Keratinocyte (primary cell): ENCODE results near the gene JMJD7. TPM values are rescaled to one million over a fixed set of nuclear protein-coding genes. Genes with fewer than 3 reads are reported as not detected.

Experiments
- DNase-seq: peaks from one replicate; pipeline ENCODE4 v3.0.0-alpha.2; 2011; ENCODE audit warnings: low read depth, missing footprints, low spot score
- FAIRE-seq: peaks from 2 replicates; lab custom pipeline; 2011; peaks lifted over from hg19 to GRCh38; lab: Jason Lieb, UNC
- H2AFZ ChIP-seq: 2 replicates; pipeline ENCODE4 v1.6.0; 2012; ENCODE audit warnings: low read length, control low read depth, inconsistent platforms; ENCODE audit not compliant: control insufficient read depth
- H3K27ac ChIP-seq: 2 replicates; pipeline ENCODE4 v1.5.1; 2011; ENCODE audit warnings: low read length; ENCODE audit not compliant: control insufficient read depth, insufficient read depth
- H3K27me3 ChIP-seq: 3 replicates; pipeline ENCODE4 v1.6.0; 2011; ENCODE audit warnings: low read length; ENCODE audit not compliant: control insufficient read depth, insufficient read depth; ENCODE audit errors: extremely low read depth
- H3K36me3 ChIP-seq, 2 experiments: 2 replicates in 1 of 2; 3 replicates in 1 of 2; pipeline ENCODE4 v1.5.1; 2011; ENCODE audit warnings: low read length in 2 of 2, mild to moderate bottlenecking in 1 of 2; ENCODE audit not compliant: control insufficient read depth in 2 of 2, insufficient read depth in 2 of 2; ENCODE audit errors: extremely low read depth in 1 of 2
- H3K4me1 ChIP-seq: 3 replicates; pipeline ENCODE4 v1.5.1; 2011; ENCODE audit warnings: low read length; ENCODE audit not compliant: control insufficient read depth, insufficient read depth; ENCODE audit errors: extremely low read depth
- H3K4me2 ChIP-seq: 3 replicates; pipeline ENCODE4 v1.6.0; 2011; ENCODE audit warnings: low read depth, low read length; ENCODE audit not compliant: control insufficient read depth, insufficient read depth; ENCODE audit errors: extremely low read depth
- H3K4me3 ChIP-seq, 3 experiments: fragments of 200-600 bp in 1 of 3; sonication (generic) in 1 of 3; 2 replicates in 2 of 3; 3 replicates in 1 of 3; pipeline ENCODE4 v1.5.1; 2011 to 2016; ENCODE audit warnings: low read length in 3 of 3, mild to moderate bottlenecking in 3 of 3, control low read depth in 2 of 3, inconsistent platforms in 1 of 3, low read depth in 1 of 3, mixed read lengths in 1 of 3, mixed run types in 1 of 3, moderate library complexity in 1 of 3; ENCODE audit not compliant: control insufficient read depth in 2 of 3, insufficient read depth in 2 of 3; ENCODE audit errors: extremely low read depth in 1 of 3
- H3K79me2 ChIP-seq: 2 replicates; pipeline ENCODE4 v1.6.0; 2012; ENCODE audit warnings: low read length; ENCODE audit not compliant: control insufficient read depth, insufficient read depth
- H3K9ac ChIP-seq: 3 replicates; pipeline ENCODE4 v1.6.0; 2011; ENCODE audit warnings: low read length; ENCODE audit not compliant: control insufficient read depth, insufficient read depth; ENCODE audit errors: extremely low read depth
- H3K9me1 ChIP-seq: 3 replicates; pipeline ENCODE4 v1.6.0; 2011; ENCODE audit warnings: low read length; ENCODE audit not compliant: control insufficient read depth, insufficient read depth; ENCODE audit errors: extremely low read depth
- H3K9me3 ChIP-seq: 2 replicates; pipeline ENCODE4 v1.5.1; 2012; ENCODE audit warnings: low read depth, low read length; ENCODE audit not compliant: control insufficient read depth
- H4K20me1 ChIP-seq: 3 replicates; pipeline ENCODE4 v1.6.0; 2011; ENCODE audit warnings: low read length; ENCODE audit not compliant: control insufficient read depth, insufficient read depth; ENCODE audit errors: extremely low read depth
- CTCF ChIP-seq, 3 experiments: IDR thresholded peaks in 1 of 3; conservative IDR thresholded peaks in 1 of 3; optimal IDR thresholded peaks in 1 of 3; 2 replicates in 2 of 3; 3 replicates in 1 of 3; pipeline versions ENCODE3 to v1.5.1; 2011; ENCODE audit warnings: low read length in 3 of 3, mild to moderate bottlenecking in 3 of 3, moderate library complexity in 2 of 3, control low read depth in 1 of 3, inconsistent platforms in 1 of 3; ENCODE audit not compliant: insufficient read depth in 2 of 3; ENCODE audit errors: extremely low read depth in 1 of 3
- EZH2 ChIP-seq: IDR thresholded peaks from one replicate; pipeline ENCODE4 v1.6.1; 2012; ENCODE audit warnings: inconsistent platforms, mild to moderate bottlenecking, low read length, moderate library complexity
- dilution Hi-C: fragments of 300-500 bp; cut with MboI; formaldehyde crosslinking; loops from one replicate; pipeline ENCODE4 v1.7.0; 2020; ENCODE audit warnings: low sequenced_read_pairs; ENCODE audit not compliant: extremely low pct_ligation_motif_present
- polyA plus RNA-seq, 5 experiments: library from polyadenylated mRNA; depleted of rRNA in 3 of 5; stranded (reverse) in 3 of 5; stranded (forward) in 1 of 5; unstranded in 1 of 5; fragments of >200 nt; gene quantifications; 1 replicate in 1 of 5; 2 replicates in 3 of 5; 3 replicates in 1 of 5; pipeline versions ENCODE4 v1.2.1 to v1.2.3, GENCODE V29; 2011 to 2012; ENCODE audit warnings: missing spikeins in 2 of 5, low read depth in 1 of 5, low replicate concordance in 1 of 5

The JMJD7 gene
- polyA plus RNA-seq, 1 donor (not counting 4 experiments of a cell fraction or from before 2014, with no cell fraction given): 8.2 TPM

GRCh38 chr15:41877631-41878354 lies 49.9 kb downstream of the JMJD7 start:
- Histone ChIP-seq H3K36me3 (no peaks in the 10 kb centered on the region), H3K27ac (no peak overlapping the region), H3K27me3 (peaks cover 27% of the 10 kb centered on the region), H3K4me1 (peaks cover 7% of the 10 kb centered on the region), H2AFZ (no peak overlapping the region), H3K4me3 (no peak overlapping the region), H3K9me1 (no peaks in the 10 kb centered on the region), H4K20me1 (no peaks in the 10 kb centered on the region), H3K9ac (no peak overlapping the region), H3K79me2 (no peaks in the 10 kb centered on the region), H3K9me3 (no peaks in the 10 kb centered on the region), H3K4me2 (no peak overlapping the region)
- TF ChIP-seq CTCF (optimal IDR thresholded peaks at IDR 0.05 in 1 of 3, IDR thresholded peaks at IDR 0.05 in 1 of 3, conservative IDR thresholded peaks at IDR 0.05 in 1 of 3; ENCODE audit: extremely low read depth in 1 of 3, insufficient read depth in 2 of 3, low read length in 3 of 3) (no peak), EZH2 (no peak)
- DNase-seq: no peak
- FAIRE-seq: no peak
- dilution Hi-C loops: no loop called here

GRCh38 chr15:41878355-41878699 lies 50.4 kb downstream of the JMJD7 start:
- H3K36me3 ChIP-seq: no peaks in the 10 kb centered on the region
- H3K9ac ChIP-seq: no peak overlapping the region

More at GRCh38 chr15:41878355-41878699, 50.4 kb downstream of the JMJD7 start:
- dilution Hi-C loops: no loop called here
- Histone ChIP-seq H3K9me3 (no peaks in the 10 kb centered on the region), H2AFZ (no peak overlapping the region), H3K27me3 (peaks cover 27% of the 10 kb centered on the region), H3K4me1 (peaks cover 7% of the 10 kb centered on the region), H3K27ac (no peak overlapping the region), H3K4me3 (no peak overlapping the region), H4K20me1 (no peaks in the 10 kb centered on the region), H3K79me2 (no peaks in the 10 kb centered on the region), H3K9me1 (no peaks in the 10 kb centered on the region), H3K4me2 (no peak overlapping the region)
- DNase-seq (no peak), FAIRE-seq (no peak)
- TF ChIP-seq EZH2: no peak
- no peak for TF ChIP-seq CTCF (optimal IDR thresholded peaks at IDR 0.05 in 1 of 3, IDR thresholded peaks at IDR 0.05 in 1 of 3, conservative IDR thresholded peaks at IDR 0.05 in 1 of 3; ENCODE audit: extremely low read depth in 1 of 3, insufficient read depth in 2 of 3, low read length in 3 of 3)
